ENCODE measurements around the gene HSPB7. TPM values are rescaled to one million over a fixed set of nuclear protein-coding genes. Genes with fewer than 3 reads are reported as not detected.
"Not testable (repeated sequence)": the region's sequence is repeated elsewhere in the genome, so short reads cannot be mapped to it uniquely, and the experiment has no call there.

The HSPB7 gene
- total and polyA plus RNA-seq, 2 of the 8 experiments (the other 6 are each of a cell fraction or from before 2014, with no cell fraction given): not detected

- not testable (repeated sequence) for H2BK120ac ChIP-seq (replicated peaks; ENCODE audit: low read depth, low read length); H3K79me2 ChIP-seq (ENCODE audit: control insufficient read depth in 1 of 2, insufficient read depth in 2 of 2, low read length in 2 of 2); H2BK15ac ChIP-seq (ENCODE audit: low read length); H3K36me3 ChIP-seq (ENCODE audit: control insufficient read depth in 2 of 4, insufficient read depth in 4 of 4, low read length in 3 of 4); H3K79me1 ChIP-seq (ENCODE audit: low read depth, low read length); H2BK20ac ChIP-seq (ENCODE audit: low read length); H3K9me3 ChIP-seq (ENCODE audit: insufficient read depth in 2 of 2, low read depth in 1 of 2, low read length in 1 of 2); H3K56ac ChIP-seq (replicated peaks; ENCODE audit: insufficient read length, low read depth, low read length); H4K5ac ChIP-seq (ENCODE audit: insufficient read length, low read depth, low read length); H3K9ac ChIP-seq (replicated peaks in 1 of 4; ENCODE audit: extremely low read depth in 1 of 4, low read depth in 3 of 4, low read length in 3 of 4); H4K91ac ChIP-seq (replicated peaks; ENCODE audit: insufficient read length, low read length); H2AK5ac ChIP-seq (ENCODE audit: low read depth, low read length); H3K18ac ChIP-seq (ENCODE audit: extremely low read depth, low read length); H2BK5ac ChIP-seq (ENCODE audit: low read depth, low read length); H3K23ac ChIP-seq (ENCODE audit: insufficient read length); H3K27me3 ChIP-seq (replicated peaks in 1 of 4; ENCODE audit: control insufficient read depth in 3 of 4, extremely low read depth in 1 of 4, insufficient read depth in 3 of 4, low read length in 3 of 4); H3K4me1 ChIP-seq (replicated peaks in 1 of 4; ENCODE audit: control insufficient read depth in 3 of 4, insufficient read depth in 4 of 4, low read length in 3 of 4); H3K4me2 ChIP-seq (ENCODE audit: insufficient read depth in 1 of 2, low read depth in 2 of 2, low read length in 2 of 2); H2BK12ac ChIP-seq (ENCODE audit: low read depth, low read length); H3K14ac ChIP-seq (ENCODE audit: insufficient read length); H4K20me1 ChIP-seq (replicated peaks in 1 of 2; ENCODE audit: control insufficient read depth in 1 of 2, insufficient read depth in 2 of 2, low read length in 2 of 2); FAIRE-seq; H3K27ac ChIP-seq (ENCODE audit: low read depth, low read length); H4K8ac ChIP-seq (ENCODE audit: extremely low read depth, insufficient read depth, low read length); DNase-seq (ENCODE audit: low read depth in 1 of 2, low spot score in 2 of 2); H3K4me3 ChIP-seq (ENCODE audit: extremely low read depth in 1 of 4, insufficient read depth in 2 of 4, low read depth in 3 of 4, low read length in 4 of 4); H3K23me2 ChIP-seq (ENCODE audit: low read depth, low read length); H3K4ac ChIP-seq (replicated peaks; ENCODE audit: insufficient read length, low read depth, low read length); H2AFZ ChIP-seq (ENCODE audit: low read length)
- CTCF ChIA-PET (ENCODE audit: partially characterized antibody): interaction anchor here (0.7 to 5.5 kb wide), 10 partner anchors 13 to 266 kb away, joined by 3 to 34 read pairs (median 4); no protein-coding TSS in a partner anchor
- POLR2A ChIA-PET (ENCODE audit: partially characterized antibody): interaction anchor here (0.6 to 1.0 kb wide), 3 partner anchors 10 to 50 kb away, joined by 3 read pairs; no protein-coding TSS in a partner anchor
- WGBS, 2 experiments (ENCODE audit: extremely low coverage in 1 of 2, insufficient coverage in 1 of 2, insufficient read length in 1 of 2, insufficient replicate concordance in 2 of 2, low coverage in 1 of 2, low lambda C conversion rate in 2 of 2, missing lambda C conversion rate in 1 of 2): 72% methylated on average over 5 of the region's 7 CpGs; no CpG with 5 or more reads in 1 of the 2 experiments
Observed at GRCh38 chr1:16057314-16057915, 39.6 kb upstream of the HSPB7 start.
